Panc1 (cell line): ENCODE results near the gene TTPAL.

Source experiments
- CTCF ChIP-seq: fragments of 450-650 bp; IDR thresholded peaks from 2 replicates; pipeline ENCODE4 v1.5.1; 2017; ENCODE audit warnings: mild to moderate bottlenecking
- POLR2AphosphoS5 ChIP-seq: IDR thresholded peaks from 2 replicates; pipeline ENCODE4 v1.6.1; 2012; ENCODE audit warnings: mild to moderate bottlenecking, low read depth, low read length, moderate library complexity

GRCh38 chr20:44475694-44476560 is at the start of gene TTPAL:
- TF ChIP-seq CTCF: no peak; the same call in 1 of the 2 replicates
- TF ChIP-seq POLR2AphosphoS5: peak; percentile 95
